Motor neuron (in vitro differentiated cells): ENCODE measurements around the gene APOBEC2. TPM values are rescaled to one million over a fixed set of nuclear protein-coding genes. Genes with fewer than 3 reads are reported as not detected.
"Not testable (repeated sequence)": the region's sequence is repeated elsewhere in the genome, so short reads cannot be mapped to it uniquely, and the experiment has no call there.

ENCODE experiments used
- ATAC-seq, 8 experiments: fragments of 200-7000 bp; cut with Tn5 transposase; replicated peaks in 6 of 8; 2 replicates each; pipeline ENCODE4 v1.8.0; 2021; ENCODE audit warnings: mild to moderate bottlenecking in 8 of 8, moderate library complexity in 8 of 8
- H3K27ac ChIP-seq, 2 donors: fragments of 250-450 bp; sonication (Bioruptor Pico); 2 replicates each; pipeline ENCODE4 v1.9.0; 2021; ENCODE audit warnings: antibody characterized with exemption in 2 of 2, mild to moderate bottlenecking in 2 of 2, moderate library complexity in 1 of 2
- H3K4me1 ChIP-seq, 2 donors: fragments of 250-450 bp; sonication (Bioruptor Pico); replicated peaks in 1 of 2; 2 replicates each; pipeline ENCODE4 v1.6.1; 2021; ENCODE audit warnings: antibody characterized with exemption in 2 of 2, mild to moderate bottlenecking in 2 of 2, moderate library complexity in 1 of 2
- H3K4me3 ChIP-seq, 5 donors: fragments of 250-450 bp; sonication (Bioruptor Pico); 2 replicates each; pipeline ENCODE4 v1.9.0; 2021; ENCODE audit warnings: antibody characterized with exemption in 5 of 5, mild to moderate bottlenecking in 5 of 5, moderate library complexity in 4 of 5
- WGBS, 10 experiments: fragments of 450-650 bp; shearing (Covaris generic); methylation state at CpG; one replicate each; pipeline ENCODE4 v1.0.0; 2022; 5-methylcytosine and 5-hydroxymethylcytosine counted together
- in situ Hi-C, 9 experiments: fragments of 400-800 bp; cut with MboI; loops; one replicate each; pipeline ENCODE4 v1.15.0; 2021; ENCODE audit warnings: low sequenced_read_pairs in 9 of 9, low pct_unique_long_range_greater_than_20kb in 2 of 9; ENCODE audit not compliant: unreplicated experiment in 9 of 9
- total RNA-seq, 8 experiments: library from RNA; unstranded; fragments of 300-600 nt; gene quantifications; 2 replicates each; pipeline versions ENCODE4 v1.2.3 to v1.2.4, GENCODE V29; 2022

APOBEC2 gene
- under 1 TPM in 5 of 8 experiments, not detected in 3; 0.22 to 0.90 (median 0.45) TPM for total RNA-seq

DNA sequence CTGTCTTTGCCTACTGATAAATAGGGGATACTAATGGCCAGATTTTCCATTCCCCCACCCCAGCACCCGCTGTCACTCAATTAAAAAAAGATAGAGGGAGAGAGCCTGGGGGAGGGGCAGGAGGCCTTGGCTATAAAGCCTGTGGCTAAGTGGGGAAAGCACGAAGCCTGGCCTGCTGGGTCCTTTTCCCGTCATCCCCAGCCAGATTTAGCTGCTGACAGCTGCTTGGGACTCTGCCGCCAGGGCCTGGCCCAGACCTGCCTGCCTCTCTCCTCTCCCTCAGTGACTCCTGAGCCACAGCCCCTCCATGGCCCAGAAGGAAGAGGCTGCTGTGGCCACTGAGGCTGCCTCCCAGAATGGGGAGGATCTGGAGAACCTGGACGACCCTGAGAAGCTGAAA lies at the start of gene APOBEC2:
Gene APOBEC2 (plus strand): TSS at position 162 of the 400 bp plus-strand sequence. CDS start 146 bp downstream, at position 308.
- 40 to 88% (median 60%) methylated on average over 1 to 4 of the region's 5 CpGs; no CpG with 5 or more reads in 5 of the 10 experiments for WGBS, 10 experiments
- no peaks in the 10 kb centered on the region for H3K4me1 ChIP-seq
- in situ Hi-C loops = loop anchor here in 3 of 9 experiments (25.0 kb wide), 1 partner anchor 1691 kb away; no protein-coding TSS in a partner anchor
- no peak within 1 kb of the TSS for H3K4me3 ChIP-seq
- peak in 2 of 8 experiments; percentile 53 to 57 for ATAC-seq
- H3K27ac ChIP-seq = no peak within 1 kb of the TSS

DNA sequence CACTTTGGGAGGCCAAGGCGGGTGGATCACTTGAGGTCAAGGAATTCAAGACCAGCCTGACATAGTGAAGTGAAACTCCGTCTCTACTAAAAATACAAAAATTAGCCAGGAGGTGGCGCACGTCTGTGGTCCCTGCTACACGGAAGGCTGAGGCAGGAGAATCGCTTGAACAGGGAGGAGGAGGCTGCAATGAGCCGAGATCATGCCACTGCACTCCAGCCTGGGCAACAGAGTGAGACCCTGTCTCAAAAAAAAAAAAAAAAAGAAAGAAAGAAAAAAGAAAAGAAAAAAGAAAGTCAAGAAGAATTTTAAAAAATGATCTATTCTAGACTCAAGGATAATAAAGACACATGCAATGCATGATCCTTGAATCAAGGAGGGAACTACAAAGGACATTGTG lies 46.8 kb upstream of the APOBEC2 start:
- 0 to 81% (median 50%) methylated on average over 2 to 7 of the region's 7 CpGs; no CpG with 5 or more reads in 1 of the 10 experiments for WGBS, 10 experiments
- H3K4me3 ChIP-seq, H3K27ac ChIP-seq, in situ Hi-C loops, H3K4me1 ChIP-seq: not testable (repeated sequence)
- ATAC-seq = peak in 3 of 8 experiments; percentile 82 to 89 (median 88)

DNA sequence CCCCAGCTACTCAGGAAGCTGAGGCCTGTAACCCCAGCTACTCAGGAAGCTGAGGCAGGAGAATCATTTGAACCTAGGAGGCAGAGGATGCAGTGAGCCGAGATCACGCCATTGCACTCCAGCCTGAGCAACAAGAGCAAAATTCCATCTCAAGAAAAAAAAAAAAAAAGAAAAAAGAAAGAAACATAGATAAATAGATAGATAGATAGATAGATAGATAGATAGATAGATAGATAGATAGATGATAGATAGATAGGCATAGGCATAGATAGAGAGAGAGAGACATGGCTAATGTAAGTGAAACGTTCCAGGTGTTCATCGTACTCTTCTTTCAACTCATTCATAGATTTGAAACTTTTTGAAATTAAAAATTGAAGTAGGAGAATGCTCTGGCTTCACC lies 46.0 kb upstream of the APOBEC2 start:
- in situ Hi-C loops, ATAC-seq, H3K27ac ChIP-seq, H3K4me3 ChIP-seq, H3K4me1 ChIP-seq: not testable (repeated sequence)
- WGBS, 10 experiments = 80 to 100% (median 90%) methylated on average over 1 to 4 of the region's 4 CpGs

DNA sequence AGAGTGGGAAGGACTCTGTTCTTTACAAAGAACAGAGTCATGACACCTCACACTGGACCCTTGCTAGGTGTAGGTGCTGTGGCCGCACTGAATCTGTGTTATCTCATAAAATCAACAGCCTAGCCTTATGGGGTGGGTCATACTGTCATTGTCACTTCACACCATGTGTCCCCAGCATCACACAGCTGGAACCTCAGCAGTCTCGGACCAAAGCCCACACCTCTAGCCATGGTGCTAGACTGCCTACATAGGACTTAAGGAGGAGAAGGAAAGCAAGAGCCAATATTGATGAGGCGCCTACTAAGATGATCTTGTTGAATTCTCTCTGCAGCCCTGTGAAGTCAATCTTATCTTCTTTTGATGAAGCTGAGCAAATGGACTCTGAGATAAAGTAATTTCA lies 45.0 kb upstream of the APOBEC2 start:
- no peak for ATAC-seq
- no peak overlapping the region for H3K27ac ChIP-seq
- H3K4me3 ChIP-seq = no peak overlapping the region
- H3K4me1 ChIP-seq = peaks cover 0 to 6% of the 10 kb centered on the region in 2 donors
- WGBS, 10 experiments = 61 to 100% (median 83%) methylated on average over 1 to 2 of the region's 3 CpGs; no CpG with 5 or more reads in 5 of the 10 experiments
- in situ Hi-C loops = no loop called here

DNA sequence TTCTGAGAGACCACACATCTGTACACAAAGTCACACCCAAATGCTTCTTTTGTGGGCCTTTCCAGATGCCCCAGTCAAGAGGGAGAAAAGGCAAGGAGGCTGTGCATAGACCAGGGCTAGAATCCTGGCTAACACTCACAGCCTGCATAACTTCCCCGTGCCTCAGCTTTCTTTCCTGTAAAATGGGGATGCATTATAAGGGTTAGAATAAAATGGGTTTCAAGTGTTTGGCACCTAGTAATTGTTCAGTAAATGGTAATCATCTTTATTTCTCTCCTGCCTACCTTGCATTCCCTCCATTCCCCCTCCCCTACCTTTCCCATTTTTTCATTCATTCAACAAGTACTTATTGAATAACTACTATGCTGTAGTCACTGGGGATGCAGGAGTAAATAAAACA lies 43.3 kb upstream of the APOBEC2 start:
- no peak overlapping the region for H3K27ac ChIP-seq
- no peak overlapping the region for H3K4me3 ChIP-seq
- peak in 1 of 8 experiments; percentile 28 for ATAC-seq
- WGBS, 10 experiments = 71 to 83% (median 83%) methylated on average over 1 of the region's 1 CpG; no CpG with 5 or more reads in 7 of the 10 experiments
- in situ Hi-C loops = loop anchor here in 1 of 9 experiments (10.0 kb wide), 1 partner anchor 115 kb away; no protein-coding TSS in a partner anchor
- no peaks in the 10 kb centered on the region for H3K4me1 ChIP-seq

DNA sequence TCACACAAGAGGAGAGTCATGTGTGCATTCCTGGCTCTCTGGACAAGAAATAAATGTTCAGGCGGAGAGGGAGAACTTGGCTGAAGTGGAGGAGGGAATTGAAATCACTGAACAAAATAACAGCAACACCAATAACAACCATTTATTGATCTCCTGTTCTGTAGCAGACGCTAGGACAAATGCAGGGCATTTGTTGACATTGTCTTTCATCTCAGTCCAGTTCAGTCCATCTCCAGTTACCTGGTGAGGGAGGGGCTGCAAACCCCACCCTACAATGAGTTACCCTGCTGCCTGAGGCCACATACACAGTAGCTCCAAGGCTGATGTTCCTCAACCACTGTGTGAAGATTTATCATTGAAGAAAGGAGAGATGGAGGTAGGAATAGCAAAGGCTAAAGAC lies 41.3 kb upstream of the APOBEC2 start:
- no peak for ATAC-seq
- Histone ChIP-seq H3K4me3 (no peak overlapping the region), H3K27ac (no peak overlapping the region), H3K4me1 (no peaks in the 10 kb centered on the region)
- in situ Hi-C loops = loop anchor here in 1 of 9 experiments (10.0 kb wide), 1 partner anchor 117 kb away; no protein-coding TSS in a partner anchor
- 0 to 88% (median 67%) methylated on average over 1 of the region's 2 CpGs; no CpG with 5 or more reads in 3 of the 10 experiments for WGBS, 10 experiments

DNA sequence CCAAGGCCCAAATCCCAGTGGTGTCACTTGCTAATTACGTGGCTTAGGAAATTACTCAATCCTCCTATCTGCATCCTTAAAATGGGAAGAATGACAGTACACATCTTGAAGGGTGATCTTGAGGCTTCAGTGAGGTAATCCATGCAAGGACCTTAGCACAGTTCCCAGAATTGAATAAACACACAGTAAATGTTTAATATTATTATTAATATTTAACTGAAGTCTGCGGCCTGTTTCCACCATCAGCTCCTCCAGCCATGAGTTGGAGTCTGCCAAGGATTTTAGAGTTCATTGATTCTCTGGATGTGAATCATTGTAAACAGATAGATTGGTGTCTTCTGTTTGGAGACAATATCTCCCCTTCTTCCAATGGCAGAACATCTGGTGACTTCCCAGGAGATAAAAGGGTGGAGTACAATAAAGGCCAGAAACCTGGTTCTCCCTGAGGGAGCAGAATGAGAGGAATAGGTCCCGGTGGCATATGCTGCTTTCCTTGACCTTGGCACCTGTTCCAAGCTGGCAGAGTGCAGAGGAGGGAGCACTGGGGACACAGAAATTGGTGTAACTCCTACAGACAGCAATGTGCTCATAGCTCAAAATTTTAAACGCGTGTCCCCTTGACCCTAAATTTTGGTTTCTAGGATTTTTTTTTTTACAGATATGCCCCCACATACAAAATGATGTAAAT lies 39.4 kb upstream of the APOBEC2 start:
- Histone ChIP-seq H3K27ac (no peak overlapping the region), H3K4me1 (no peaks in the 10 kb centered on the region), H3K4me3 (no peak overlapping the region)
- 59 to 100% (median 93%) methylated on average over 1 to 4 of the region's 5 CpGs; no CpG with 5 or more reads in 2 of the 10 experiments for WGBS, 10 experiments
- ATAC-seq = no peak
- in situ Hi-C loops = loop anchor here in 1 of 9 experiments (10.0 kb wide), 1 partner anchor 119 kb away; no protein-coding TSS in a partner anchor

DNA sequence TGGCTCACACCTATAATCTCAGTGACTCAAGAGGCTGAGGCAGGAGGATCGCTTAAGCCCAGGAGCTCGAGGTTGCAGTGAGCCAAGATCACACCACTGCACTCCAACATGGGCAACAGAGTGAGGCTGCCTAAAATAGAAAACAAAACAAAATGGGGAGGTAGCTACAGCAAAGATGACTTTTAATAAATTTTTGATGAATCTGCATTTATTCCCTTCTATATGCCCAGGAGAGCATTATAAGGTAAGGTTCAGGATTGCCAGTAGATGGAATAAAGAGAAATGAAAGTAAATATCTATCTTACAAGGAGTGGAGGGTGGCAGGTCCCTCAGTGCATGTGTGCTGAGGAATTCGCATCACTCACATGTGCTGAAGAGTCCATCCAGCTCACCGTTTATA lies 38.2 kb upstream of the APOBEC2 start:
- WGBS, 10 experiments = 80 to 100% (median 92%) methylated on average over 1 to 4 of the region's 4 CpGs; no CpG with 5 or more reads in 1 of the 10 experiments
- no peak for ATAC-seq

DNA sequence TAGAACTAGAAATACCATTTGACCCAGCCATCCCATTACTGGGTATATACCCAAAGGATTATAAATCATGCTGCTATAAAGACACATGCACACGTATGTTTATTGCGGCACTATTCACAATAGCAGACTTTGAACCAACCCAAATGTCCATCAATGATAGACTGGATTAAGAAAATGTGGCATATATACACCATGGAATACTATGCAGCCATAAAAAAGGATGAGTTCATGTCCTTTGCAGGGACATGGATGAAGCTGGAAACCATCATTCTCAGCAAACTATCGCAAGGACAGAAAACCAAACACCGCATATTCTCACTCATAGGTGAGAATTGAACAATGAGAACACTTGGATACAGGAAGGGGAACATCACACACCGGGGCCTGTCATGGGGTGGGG lies 37.1 kb upstream of the APOBEC2 start:
- not testable (repeated sequence) for H3K27ac ChIP-seq, H3K4me1 ChIP-seq, ATAC-seq, H3K4me3 ChIP-seq
- no CpG with 5 or more reads among the region's 5 CpGs for WGBS, 10 experiments
- in situ Hi-C loops = loop anchor here in 1 of 9 experiments (10.0 kb wide), 1 partner anchor 121 kb away; no protein-coding TSS in a partner anchor

More for the DNA sequence above, 38.2 kb upstream of the APOBEC2 start:
- no peaks in the 10 kb centered on the region for H3K4me1 ChIP-seq
- H3K4me3 ChIP-seq = no peak overlapping the region
- in situ Hi-C loops = loop anchor here in 1 of 9 experiments (10.0 kb wide), 1 partner anchor 120 kb away; no protein-coding TSS in a partner anchor
- no peak overlapping the region for H3K27ac ChIP-seq

DNA sequence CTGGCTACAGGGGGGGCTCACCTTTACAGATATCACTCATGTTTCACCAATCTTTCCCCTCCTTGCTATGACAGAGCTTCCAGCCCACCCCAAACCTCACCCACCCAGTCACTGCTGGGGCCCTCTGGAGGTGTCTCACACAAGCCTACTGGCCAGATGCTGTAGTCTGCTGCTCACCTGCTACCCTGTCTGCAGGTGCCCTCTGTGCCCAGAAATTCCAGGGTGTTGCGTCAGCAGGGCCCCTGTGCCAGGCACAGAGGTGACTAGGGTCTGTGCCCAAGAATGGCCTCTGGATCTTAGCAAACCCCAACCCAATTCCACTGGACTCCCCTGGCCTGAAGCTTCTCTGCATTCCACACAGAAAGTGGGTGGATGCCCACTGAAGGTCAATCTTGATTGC lies 35.3 kb upstream of the APOBEC2 start:
- Histone ChIP-seq H3K4me1 (no peaks in the 10 kb centered on the region), H3K4me3 (no peak overlapping the region), H3K27ac (no peak overlapping the region)
- in situ Hi-C loops = loop anchor here in 1 of 9 experiments (10.0 kb wide), 1 partner anchor 123 kb away; no protein-coding TSS in a partner anchor
- WGBS, 10 experiments = 57% methylated on average over 1 of the region's 1 CpG; no CpG with 5 or more reads in 9 of the 10 experiments
- ATAC-seq = no peak

DNA sequence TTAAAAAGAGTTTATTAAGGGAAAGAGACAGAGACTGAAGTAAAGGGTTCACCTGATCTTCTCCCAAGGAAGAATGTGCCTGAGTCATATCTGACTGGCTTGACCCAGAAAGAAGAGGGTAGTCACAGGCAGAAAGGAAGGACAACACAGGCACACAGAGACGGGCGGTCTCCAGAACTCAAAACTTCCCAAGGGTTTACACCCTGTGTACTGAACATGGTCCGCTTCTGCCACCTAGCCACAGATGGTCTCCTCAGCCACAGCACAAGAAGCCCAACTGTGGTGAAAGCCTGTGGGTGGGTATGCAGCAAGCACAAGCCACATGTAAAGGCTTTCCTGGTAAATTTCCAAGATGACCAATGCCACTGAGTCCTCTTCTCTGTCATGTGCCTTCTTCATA lies 31.2 kb upstream of the APOBEC2 start:
- 50 to 100% (median 100%) methylated on average over 1 of the region's 3 CpGs; no CpG with 5 or more reads in 7 of the 10 experiments for WGBS, 10 experiments
- in situ Hi-C loops = loop anchor here in 2 of 9 experiments (10.0 kb wide), 2 partner anchors 127 to 1037 kb away; no protein-coding TSS in a partner anchor
- no peak overlapping the region for H3K4me3 ChIP-seq
- ATAC-seq = peak in 6 of 8 experiments; percentile 48 to 99 (median 89)
- H3K4me1 ChIP-seq = no peaks in the 10 kb centered on the region
- H3K27ac ChIP-seq = no peak overlapping the region

DNA sequence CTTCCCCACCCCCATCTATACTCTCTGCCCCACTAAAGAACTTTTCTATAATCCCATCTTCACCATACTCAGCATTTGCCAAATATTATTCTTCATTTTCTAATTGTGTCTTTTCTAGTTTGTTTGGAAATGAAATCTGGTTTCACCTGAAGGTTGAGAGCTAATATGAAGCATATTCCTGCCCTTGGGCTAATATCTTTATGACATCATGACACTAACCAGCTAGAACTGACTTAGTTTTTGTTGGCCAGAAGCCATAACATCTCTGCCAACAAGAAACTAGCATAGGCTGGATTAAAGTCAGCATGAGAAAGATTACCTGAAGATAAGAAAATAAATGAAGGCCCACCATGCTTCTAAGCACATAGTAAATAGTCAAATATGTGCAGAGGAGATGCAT lies 30.7 kb upstream of the APOBEC2 start:
- no peak overlapping the region for H3K27ac ChIP-seq
- ATAC-seq = peak in 4 of 8 experiments; percentile 18 to 78 (median 46)
- in situ Hi-C loops = loop anchor here in 2 of 9 experiments (10.0 kb wide), 2 partner anchors 127 to 1037 kb away; no protein-coding TSS in a partner anchor

DNA sequence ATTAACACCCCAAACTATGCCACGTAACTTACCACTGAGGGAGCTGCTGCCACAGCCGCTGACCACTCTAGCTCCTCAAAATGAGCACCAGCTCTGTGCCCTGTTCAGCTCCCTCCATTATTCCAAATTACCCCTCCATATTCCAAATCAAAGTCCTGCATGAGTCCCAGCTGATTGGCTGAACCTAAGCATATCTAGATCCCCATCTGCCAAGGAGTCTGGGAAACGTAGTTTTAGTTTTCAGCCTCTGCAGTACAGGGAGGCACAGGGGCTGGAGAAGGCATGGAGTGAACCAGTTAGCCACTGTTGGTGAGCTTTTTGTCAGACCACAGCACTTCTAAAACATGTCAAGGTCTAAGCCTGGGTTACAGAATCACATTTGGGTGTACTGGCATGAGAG lies 29.9 kb upstream of the APOBEC2 start:
- WGBS, 10 experiments = 85 to 100% (median 90%) methylated on average over 1 to 3 of the region's 3 CpGs; no CpG with 5 or more reads in 3 of the 10 experiments
- Histone ChIP-seq H3K4me1 (peaks cover 0 to 2% of the 10 kb centered on the region in 2 donors), H3K4me3 (no peak overlapping the region), H3K27ac (no peak overlapping the region)
- in situ Hi-C loops = loop anchor here in 2 of 9 experiments (10.0 kb wide), 2 partner anchors 128 to 1038 kb away; no protein-coding TSS in a partner anchor
- ATAC-seq = no peak

More for the DNA sequence above, 30.7 kb upstream of the APOBEC2 start:
- H3K4me3 ChIP-seq = no peak overlapping the region
- no peaks in the 10 kb centered on the region for H3K4me1 ChIP-seq
